ES-I3 (cell line): Measurements from ENCODE around the gene ENPP7.
A peak's percentile ranks its signal among the peaks of the same experiment; 100 is the strongest.

Experiments
- H3K36me3 ChIP-seq: 2 replicates; pipeline ENCODE4 v1.6.1; 2013; ENCODE audit warnings: mild to moderate bottlenecking, low read length, control low read depth, moderate library complexity; ENCODE audit not compliant: insufficient read depth
- H3K4me1 ChIP-seq: 2 replicates; pipeline ENCODE4 v1.6.1; 2013; ENCODE audit warnings: mild to moderate bottlenecking, control low read depth, low read length; ENCODE audit not compliant: insufficient read depth
- H3K9ac ChIP-seq: 2 replicates; pipeline ENCODE4 v1.6.1; 2013; ENCODE audit warnings: low read depth, mild to moderate bottlenecking, low read length, moderate library complexity
- H3K9me3 ChIP-seq: 2 replicates; pipeline ENCODE4 v1.6.1; 2013; ENCODE audit warnings: mild to moderate bottlenecking, low read length, moderate library complexity; ENCODE audit not compliant: control insufficient read depth, insufficient read depth

ENPP7 gene

DNA sequence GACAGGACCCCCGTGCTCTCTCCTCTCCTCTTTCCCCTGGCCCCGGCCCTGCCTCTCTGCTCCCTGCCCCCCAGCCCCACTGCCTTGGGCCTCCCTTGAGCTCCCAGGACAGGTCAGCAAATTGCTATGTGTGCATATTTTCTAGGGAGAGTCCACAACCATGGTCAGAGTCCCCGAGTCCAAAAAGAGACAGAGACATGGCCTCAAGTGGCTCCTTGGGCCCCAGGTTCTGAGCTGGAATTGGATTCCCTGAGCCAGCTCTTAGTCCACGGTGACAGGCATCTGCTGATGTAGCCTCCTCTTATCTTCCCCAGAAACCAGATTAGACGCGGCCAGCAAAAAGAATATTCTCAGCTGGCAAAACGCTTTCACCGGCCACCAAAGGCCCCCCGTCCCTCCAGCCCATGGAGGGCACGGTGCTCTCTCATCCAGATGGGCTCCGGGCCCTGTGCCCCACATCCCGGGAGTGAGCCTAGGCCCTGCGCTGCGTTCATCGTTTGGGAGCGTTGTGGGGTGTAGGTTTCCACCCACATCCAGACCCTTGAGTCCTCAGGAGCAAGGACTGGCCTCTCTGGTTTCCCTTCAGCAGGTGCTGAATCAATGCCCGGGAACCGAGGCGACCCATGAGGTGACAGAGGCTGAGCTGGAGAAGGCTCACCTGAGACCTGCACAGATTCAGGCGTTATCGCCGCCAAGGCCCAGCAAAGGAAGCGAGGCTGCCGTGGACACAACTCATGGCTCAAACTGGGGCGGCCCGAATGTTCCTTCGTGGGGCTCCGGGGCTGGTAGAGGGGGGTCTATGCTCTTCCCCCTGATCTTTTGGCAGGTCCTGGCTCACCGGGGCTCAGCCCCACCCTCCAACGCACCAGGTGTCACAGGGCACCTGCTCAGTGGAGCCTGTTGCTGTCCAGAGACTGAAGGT is 16.3 kb upstream of the ENPP7 start:
- Histone ChIP-seq H3K9me3 (no peaks in the 10 kb centered on the region), H3K4me1 (no peaks in the 10 kb centered on the region), H3K9ac (no peak overlapping the region), H3K36me3 (no peaks in the 10 kb centered on the region)

DNA sequence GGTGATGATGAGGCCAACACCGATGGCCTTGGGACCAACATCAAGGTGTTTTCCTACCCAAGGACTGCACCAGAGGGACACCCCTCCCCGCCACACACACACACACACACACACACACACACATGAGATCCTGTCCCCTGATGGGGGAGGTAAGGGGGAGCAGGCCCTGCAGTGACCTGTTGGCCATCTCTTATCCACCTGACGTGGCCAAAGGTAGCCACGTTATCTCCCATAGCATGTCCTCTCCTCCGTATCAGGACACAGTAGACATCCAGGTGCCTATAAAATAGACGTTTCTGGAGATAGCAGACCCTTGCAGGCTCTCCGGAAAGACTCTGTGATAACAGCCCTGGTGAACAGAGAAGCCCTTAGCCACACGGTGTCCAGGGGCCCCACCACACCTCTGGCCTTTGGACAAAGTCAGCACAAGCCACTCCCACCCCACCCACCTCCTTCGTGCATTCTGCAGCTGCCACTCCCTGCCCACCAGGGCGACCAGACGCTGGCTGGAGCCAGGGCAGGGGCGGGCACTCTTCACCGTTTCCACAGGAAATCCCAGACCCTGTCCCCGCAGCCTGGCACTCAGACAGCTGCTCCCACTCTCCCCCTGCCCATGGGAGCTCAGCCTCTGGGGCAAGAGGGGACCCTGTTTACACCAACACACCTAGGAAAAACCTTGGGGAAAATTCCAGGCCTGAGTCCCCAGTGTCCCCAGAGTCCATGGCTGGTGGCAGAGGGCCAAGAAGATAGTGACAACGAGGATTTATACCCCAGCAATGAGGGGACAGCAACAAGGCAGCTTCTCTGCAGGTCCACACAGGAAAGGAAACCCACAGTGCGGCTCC is 15.4 kb upstream of the ENPP7 start:
- Histone ChIP-seq H3K36me3 (no peaks in the 10 kb centered on the region), H3K4me1 (no peaks in the 10 kb centered on the region), H3K9me3 (0 out of 2 replicates have a peak, but pooled peaks cover 2% of the 10 kb centered on the region), H3K9ac (no peak overlapping the region)

DNA sequence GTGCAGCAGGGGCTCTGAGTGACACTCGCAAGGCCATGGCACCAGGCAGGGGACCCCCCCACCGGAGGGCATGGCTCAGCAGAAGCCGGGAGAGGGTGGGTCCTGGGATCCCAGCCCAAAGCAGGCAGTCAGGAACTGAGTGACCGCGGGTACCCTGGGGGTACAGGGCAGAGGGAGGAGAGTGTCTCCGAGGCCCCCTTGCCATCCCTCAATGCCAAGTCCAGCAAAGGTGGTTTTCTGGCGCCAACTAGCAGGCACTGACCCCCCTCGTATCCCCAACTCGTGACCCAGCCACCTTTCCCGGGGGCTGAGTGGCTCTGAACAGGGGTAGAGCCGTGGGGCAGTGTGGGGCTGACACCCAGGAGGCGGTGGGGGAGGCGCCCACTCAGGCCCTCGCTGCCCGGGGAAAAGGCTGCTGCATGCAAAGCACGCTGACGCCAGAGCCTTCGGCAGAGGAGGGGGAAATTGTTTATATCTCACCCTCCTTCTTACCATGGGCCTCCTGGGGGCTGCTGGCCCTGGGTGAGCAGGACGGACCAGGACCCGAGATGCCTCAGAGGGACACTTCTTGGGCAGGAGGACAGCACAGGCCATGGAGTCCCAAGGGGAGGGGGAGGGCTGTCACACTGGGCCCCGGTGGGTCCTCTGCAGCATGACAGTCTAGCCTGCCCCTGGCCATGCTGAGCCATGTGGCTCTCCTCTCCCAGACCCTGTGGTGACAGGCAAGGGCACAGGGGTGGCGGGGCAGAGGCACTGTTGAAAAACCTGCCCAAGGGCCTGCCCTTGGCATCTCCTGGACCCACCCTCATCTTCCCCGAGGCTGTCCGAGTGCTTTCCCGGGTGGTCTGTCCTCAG is 14.6 kb upstream of the ENPP7 start:
- H3K9me3 ChIP-seq = 0 out of 2 replicates have a peak, but pooled peaks cover 2% of the 10 kb centered on the region
- no peaks in the 10 kb centered on the region for H3K4me1 ChIP-seq
- H3K36me3 ChIP-seq = no peaks in the 10 kb centered on the region
- no peak overlapping the region for H3K9ac ChIP-seq

DNA sequence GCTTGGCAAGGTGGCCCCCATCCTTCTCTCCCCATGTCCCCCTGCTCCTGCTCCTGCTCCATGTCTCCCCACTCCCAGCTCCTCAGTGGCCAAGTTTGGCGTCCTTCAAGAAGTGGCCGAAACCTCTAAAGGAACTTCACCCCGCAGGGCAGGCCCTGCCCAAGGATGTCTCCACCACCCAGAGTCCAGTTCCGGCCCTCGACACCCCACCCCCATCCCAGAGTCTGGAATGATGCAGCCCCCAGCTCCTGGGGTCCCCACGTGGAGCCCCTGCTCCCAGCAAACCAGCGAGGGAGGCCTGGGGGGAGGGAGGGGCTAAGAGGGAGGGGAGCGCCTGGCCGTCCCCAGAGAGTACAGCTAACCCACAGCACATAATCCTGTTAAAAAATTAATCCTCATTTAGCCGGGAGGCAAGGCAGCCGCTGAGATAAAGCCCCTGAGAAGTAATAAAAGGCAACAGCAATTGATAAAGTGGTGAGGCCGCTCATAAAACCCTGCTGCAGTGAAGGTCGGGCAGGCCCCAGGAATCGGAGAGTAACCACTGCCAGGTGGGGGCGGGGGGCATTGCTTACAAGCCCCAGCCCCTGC is 9.9 kb upstream of the ENPP7 start:
- Histone ChIP-seq H3K4me1 (no peaks in the 10 kb centered on the region), H3K36me3 (no peaks in the 10 kb centered on the region), H3K9ac (no peak overlapping the region), H3K9me3 (0 out of 2 replicates have a peak, but pooled peaks cover 2% of the 10 kb centered on the region)

DNA sequence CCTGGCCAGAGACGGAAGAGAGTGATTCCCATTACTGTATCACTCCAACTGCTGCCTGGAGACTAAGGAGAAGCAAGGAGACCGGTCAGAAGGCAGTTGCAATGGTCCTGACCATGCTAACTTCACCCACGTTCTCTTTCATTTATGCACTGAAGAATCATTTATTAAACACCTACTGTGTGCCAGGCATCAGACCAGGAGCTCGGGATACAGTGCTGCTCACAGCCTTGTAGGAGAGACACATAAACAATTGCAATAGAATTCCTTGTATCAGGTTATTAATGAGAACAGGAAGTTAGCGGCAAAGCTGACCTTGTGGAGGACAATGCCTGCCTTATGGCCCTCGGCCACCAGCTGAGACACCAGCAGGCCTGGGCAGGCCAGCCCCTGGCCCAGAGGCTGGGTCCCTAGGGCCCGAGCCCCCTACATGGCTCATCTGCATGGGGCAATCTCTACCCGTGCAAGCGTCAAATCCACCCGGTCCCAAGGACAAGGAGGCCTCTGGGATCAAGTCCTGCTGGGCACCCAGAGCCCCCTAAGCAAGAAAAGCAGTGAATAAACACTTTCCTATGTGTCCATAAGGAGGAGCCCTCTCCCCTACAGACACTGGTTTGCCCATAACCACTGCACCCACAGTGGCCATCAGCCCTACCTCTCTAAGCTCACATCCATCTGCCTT is 8.6 kb upstream of the ENPP7 start:
- H3K9me3 ChIP-seq = 0 out of 2 replicates have a peak, but pooled peaks cover 2% of the 10 kb centered on the region
- H3K9ac ChIP-seq = no peak overlapping the region
- H3K4me1 ChIP-seq = no peaks in the 10 kb centered on the region
- no peaks in the 10 kb centered on the region for H3K36me3 ChIP-seq

DNA sequence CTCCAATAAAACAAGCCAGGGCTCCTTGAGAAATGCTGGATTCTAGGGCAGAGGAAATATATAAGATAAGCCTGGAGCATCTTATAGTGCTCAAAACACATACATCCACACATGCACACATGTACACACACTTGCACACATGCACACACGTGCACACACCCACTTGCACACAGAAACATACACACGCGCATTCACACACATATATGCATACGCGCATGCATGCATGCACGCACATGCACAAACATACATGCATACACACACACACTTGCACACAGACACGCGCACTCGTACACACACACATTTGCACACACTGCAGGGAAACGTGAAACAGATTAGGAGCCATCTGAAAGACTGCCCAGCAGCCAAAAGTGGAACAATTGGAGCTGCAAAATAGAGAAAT is 8.0 kb upstream of the ENPP7 start:
- Histone ChIP-seq H3K9ac (no peak overlapping the region), H3K4me1 (no peaks in the 10 kb centered on the region)

DNA sequence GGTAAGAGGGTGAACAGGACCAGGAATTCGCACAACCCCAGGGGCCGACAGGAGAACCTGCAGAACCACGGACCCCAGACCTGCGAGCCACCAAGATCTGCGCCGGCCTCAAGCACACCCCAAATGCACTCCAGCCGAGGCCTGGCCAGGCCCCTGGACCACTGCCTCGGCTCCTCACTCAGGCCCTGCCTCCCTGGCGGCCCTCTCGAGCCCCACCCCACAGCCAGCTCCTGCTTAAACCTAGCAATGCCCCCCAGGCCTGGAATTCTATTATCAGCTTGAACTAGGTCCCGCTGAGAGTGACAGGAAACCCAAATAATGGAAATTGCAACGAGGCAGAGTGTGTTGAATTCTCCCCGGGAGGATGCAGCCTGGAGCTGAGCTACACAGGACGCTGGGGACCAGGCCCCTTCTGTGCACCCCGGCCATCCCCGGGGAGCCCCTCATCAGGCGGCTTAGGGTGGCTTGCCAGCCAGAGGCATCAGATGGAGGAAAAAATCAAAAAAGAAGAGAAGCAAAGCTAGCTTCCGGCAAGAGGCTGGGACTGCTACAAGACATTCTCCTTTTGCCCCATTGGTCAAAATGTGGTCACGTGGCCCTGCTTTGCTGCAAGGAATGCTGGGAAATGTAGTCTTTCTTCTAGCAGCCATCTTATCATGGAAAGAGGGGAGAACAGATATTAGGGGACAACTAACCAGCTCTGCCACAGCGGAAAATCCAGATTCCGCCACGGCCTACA is 2.4 kb upstream of the ENPP7 start:
- Histone ChIP-seq H3K4me1 (no peaks in the 10 kb centered on the region; the same call in 1 of the 2 replicates), H3K9ac (peak overlapping the region; percentile 50; the same call in 1 of the 2 replicates), H3K36me3 (no peaks in the 10 kb centered on the region), H3K9me3 (no peaks in the 10 kb centered on the region)

More for the DNA sequence above, 8.0 kb upstream of the ENPP7 start:
- Histone ChIP-seq H3K36me3 (no peaks in the 10 kb centered on the region), H3K9me3 (0 out of 2 replicates have a peak, but pooled peaks cover 2% of the 10 kb centered on the region)

DNA sequence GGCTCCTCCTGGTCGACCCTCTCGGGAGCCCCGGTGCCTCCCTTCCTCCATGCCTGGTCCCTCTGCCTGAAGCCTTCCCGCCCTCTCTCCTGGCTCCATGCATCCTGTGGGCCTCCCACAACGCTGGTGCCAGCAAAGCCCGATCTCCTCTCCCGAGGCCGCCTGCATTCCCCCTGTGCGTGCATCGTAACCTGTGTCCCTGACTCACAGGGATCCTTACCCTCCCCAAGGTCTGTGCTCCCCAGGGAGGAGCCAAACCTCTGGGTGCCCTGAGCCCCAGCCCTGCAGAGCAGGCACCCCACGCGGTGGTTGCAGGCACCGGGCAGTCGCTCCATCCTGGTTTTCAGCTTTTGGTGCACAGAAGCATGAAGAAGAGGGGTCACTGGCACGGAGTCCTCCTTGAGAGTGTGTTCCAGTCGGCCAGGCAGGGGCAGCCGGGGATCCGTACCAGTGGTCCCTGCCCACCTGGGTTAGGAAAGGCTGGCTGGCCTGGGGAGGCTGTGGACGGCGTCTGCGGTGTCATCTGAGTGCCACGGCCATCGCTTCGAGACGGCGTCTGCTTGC is 1.8 kb upstream of the ENPP7 start:
- H3K36me3 ChIP-seq = no peaks in the 10 kb centered on the region
- H3K4me1 ChIP-seq = no peaks in the 10 kb centered on the region; the same call in 1 of the 2 replicates
- H3K9ac ChIP-seq = peak overlapping the region; percentile 50; the same call in 1 of the 2 replicates
- no peaks in the 10 kb centered on the region for H3K9me3 ChIP-seq

DNA sequence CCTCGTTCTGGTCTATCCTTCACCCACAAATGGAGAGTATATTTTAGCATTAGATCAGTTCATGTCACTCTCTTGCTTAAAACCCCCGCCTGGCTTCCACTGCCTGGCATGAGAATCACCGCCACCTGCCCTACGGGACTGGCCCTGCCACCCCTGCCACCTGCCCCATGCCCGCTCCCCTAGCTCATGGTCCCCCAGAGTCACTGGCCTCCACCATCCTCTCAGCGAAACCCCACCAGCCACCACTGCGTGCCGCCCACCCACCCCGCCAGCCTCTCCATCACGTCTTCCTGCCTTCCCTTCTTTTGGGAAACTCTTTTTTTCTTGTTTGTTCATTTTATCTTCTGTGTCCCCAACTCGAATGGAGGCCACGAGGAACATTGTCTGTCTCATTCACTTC is 982 bp upstream of the ENPP7 start:
- H3K36me3 ChIP-seq = no peaks in the 10 kb centered on the region
- no peaks in the 10 kb centered on the region; the same call in 1 of the 2 replicates for H3K4me1 ChIP-seq
- no peaks in the 10 kb centered on the region for H3K9me3 ChIP-seq
- no peak overlapping the region for H3K9ac ChIP-seq

DNA sequence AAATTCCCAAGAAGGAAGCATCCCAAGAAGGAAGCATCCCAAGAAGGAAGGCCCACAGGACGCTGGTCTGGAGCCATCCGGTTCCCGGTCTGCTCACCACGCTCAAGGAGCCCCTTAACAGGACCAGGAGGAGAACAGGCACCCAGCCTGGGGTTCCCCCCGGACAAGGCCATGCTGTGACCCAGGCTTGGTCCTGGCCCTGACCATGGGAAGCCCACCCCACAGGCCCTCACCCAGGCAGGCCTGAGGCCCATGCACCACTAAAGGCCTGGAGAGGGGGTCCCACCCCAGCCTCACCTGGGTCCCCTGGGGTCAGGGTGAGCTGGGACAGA is 340 bp upstream of the ENPP7 start:
- H3K36me3 ChIP-seq = no peaks in the 10 kb centered on the region
- H3K9ac ChIP-seq = no peak overlapping the region
- no peaks in the 10 kb centered on the region; the same call in 1 of the 2 replicates for H3K4me1 ChIP-seq
- H3K9me3 ChIP-seq = no peaks in the 10 kb centered on the region

DNA sequence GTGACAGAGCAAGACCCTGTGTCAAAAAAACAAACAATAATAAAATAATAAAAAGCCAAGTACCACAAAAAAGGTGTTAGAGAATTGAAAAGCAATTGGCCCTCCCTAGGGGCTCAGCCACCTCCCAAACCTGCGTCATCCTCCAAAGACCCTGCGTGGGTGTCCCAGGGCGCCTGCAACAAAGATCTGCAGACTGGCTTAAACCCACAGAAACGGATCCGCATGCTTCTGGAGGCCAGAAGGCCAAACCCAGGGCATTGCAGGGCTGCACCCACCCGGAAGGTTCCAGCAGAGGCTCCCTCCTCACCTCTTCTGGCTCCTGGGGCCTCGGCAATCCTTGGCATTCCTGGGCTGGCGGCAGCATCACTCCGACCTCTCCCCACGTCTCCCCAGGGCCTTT is 1.5 kb downstream of the ENPP7 start:
- Histone ChIP-seq H3K4me1 (no peaks in the 10 kb centered on the region; the same call in 1 of the 2 replicates), H3K9ac (no peak overlapping the region), H3K9me3 (no peaks in the 10 kb centered on the region), H3K36me3 (no peaks in the 10 kb centered on the region)

DNA sequence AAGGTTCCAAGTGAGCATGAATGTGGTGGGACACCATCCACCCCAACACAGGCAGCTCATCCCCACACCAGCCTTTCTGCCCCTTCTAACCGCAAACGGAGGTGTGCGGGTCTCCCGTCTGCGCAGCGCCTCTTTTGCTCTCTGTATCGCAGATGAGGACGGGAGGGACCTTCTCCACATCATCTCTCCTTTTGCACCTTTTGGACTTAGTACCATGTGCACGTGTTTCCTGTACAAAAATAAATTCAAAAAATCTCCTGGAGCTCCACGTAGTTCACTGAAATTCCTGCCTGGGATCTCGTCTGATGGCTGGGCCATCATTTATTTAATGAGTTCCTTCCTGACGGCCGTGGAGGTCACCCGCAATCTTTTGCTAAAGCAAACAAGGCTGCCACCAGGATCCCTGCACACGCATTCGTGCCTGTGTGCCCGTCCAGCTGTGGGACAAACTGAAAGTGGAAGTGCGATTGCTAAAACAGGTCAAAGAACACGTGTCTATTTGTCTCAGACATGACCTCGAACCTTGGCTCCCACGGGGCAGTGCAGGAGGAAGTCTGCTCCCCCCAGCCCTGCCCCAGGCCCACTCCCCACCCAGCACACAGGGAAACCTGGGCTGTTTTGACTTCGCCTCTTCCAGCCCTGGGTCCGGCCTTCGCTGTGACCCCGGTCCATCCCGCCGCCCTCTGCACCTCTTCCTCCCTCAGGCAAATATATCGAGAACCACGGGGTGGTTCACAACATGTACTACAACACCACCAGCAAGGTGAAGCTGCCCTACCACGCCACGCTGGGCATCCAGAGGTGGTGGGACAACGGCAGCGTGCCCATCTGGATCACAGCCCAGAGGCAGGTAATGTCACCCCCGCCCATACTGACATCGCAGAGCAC is 2.3 kb downstream of the ENPP7 start:
- Histone ChIP-seq H3K36me3 (no peaks in the 10 kb centered on the region), H3K4me1 (no peaks in the 10 kb centered on the region; the same call in 1 of the 2 replicates), H3K9ac (no peak overlapping the region), H3K9me3 (no peaks in the 10 kb centered on the region)
